Activated CD4-positive, alpha-beta T cell treated with anti-CD3 and anti-CD28 coated beads, Interleukin-2, amount 50 U/mL, for 16 hours (primary cell): Measurements from ENCODE around the gene ISG20.

Experiments used
- DNase-seq: peaks from one replicate; pipeline ENCODE4 v3.0.0-alpha.2; 2020

ISG20 gene

DNA sequence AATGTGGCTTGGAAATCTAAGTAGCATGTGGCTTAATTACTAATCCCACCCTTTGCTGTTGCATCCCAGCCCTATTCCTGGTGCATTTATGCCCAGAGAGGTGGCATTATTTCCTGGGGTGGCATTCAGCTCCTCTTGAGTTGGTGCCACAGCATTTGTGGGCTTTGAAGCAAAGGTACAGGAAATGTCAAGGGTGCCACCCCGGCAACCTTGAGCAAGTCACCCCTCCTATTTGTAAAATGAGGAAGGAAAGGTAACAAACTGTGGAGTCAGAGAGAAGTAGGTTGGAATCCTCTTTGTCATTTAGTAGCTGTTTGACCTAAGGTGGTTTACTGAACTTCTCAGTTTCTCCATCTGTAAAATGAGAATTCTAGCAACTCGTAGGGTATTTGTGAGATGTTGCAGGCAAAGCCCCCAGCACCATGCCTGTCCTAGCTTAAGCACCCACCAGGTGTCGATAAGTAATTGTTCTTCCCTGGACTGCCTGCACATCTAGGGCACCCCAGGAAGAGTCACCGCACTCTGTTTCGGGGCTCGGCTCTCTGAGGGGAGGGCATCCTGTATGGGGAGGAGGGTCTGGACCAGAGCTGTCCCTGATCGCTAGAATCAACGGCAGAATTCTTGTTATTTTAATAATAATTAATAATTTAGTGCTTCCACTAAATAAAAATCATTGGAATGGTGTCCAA, 17.1 kb downstream of the ISG20 start:
- DNase-seq: no peak

GRCh38 chr15:88656760-88657221, 18.0 kb downstream of the ISG20 start:
- DNase-seq: no peak

- DNase-seq: no peak
Observed at GRCh38 chr15:88657326-88658069, 18.7 kb downstream of the ISG20 start.

DNA sequence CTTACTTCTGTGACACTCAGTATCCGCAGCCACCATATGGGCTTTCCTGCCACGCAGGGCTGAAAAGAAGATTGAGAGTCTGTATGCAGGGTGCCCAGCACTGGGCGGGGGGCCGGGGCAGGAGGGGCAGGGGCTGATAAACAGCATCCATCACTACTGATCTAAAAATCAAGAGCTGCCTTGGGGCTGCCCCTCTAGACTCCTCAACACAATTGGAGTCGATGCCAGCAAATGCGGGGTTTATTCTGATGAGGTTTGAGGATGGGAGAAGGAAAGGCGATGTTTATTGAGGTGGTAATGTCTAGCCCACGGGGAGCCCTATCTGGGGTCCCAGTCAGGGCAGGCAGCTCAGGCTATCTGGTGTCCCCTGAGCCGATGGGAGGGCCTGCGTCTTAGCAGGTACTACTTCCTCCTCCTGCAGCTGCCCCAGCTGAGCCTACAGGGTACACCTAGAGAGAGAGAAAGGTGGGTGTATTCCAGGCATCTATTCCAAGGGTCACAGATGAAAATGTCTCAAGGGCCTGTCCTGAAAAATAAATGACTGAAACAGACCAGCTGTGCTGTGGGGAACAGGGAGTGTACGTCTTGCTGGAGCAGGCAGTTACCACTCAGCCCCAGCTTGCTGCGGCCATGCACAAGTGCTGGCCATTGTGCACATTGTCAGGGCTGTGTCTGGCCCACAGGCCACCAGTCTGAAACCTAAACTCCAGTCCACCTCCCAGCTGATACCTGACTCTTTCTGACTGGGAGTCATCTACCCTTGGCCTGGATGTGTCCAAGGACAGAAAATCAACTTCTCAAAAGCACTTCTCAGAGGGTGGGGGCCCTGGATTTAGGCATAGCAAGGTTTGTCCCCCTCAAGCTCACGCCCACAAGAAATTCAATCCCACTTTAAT, 19.5 kb downstream of the ISG20 start:
- no peak for DNase-seq

DNA sequence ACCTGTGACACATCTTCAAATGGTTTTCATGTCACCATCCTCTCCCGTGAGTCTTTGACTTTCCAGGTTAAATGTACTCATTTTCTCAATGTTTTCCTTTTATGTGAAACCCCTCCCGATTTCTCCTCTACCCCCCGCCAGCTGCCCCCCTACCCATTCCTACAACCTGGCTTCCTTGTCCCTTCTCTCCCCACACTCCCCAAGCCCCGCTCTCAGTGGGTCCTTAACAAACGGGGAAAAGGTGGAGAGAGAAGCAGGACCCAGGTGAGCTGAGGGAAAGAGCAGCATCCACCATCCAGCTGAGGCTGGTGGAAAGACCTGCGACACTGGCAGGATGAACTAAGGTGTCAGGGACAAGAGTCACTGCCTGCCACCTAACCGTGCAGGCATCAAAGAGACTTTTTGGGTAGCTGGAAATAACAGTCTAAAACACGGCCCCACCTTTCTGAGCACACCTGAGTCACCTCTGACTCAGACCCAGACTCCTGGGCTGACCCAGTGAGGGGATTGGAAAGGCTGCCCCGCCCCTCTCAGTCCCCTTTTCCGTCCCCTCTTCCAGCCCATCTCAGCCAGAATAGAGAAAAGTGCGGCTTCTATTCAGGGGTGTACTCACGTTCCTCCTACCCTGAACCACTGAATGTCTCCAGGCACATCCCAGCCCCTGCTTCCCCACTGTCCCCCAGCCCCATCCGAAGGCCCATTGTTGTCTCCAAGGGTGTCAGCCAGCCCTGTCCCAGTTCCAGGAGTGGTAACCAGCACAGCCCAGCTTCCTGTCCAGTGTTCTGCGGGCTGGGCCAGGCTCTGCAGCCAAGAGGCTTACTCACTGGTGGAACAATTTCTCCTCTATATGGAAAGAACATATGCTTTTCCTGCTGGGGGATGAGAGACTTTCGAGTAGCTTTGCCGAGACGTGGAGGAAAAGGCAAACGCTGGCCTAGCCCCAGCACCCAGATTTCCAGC, 20.4 kb downstream of the ISG20 start:
- DNase-seq: no peak

DNA sequence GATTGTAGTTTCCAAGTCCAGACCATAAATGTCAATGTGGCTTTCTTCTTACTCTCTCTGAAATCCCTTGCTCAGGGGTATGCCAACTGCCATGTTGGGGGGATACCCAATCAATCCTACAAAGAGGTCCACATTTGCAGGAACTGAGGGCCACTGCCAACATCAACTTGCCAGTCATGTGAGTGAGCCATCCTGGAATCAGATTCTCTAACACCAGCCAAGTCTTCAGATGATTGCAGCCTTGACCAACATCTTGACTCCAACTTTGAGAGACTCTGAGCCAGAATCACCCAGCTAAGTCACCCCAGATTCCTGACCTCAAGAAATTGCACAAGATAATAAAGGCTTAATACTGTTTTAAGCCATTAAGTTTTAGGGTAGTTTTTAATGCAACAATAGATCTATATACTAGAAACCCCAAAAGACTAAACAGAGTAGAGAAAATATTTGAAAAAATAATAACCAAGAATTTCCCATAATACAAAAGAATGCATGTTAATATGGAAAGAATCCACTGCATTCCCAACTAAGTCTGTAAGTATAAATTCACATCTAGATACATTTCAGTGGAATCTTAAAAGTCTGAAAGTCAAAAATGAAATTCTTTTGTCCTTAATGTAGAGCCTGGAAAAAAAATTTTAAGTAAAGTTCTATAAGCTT, 22.4 kb downstream of the ISG20 start:
- no peak for DNase-seq

GRCh38 chr15:88661761-88662556, 23.1 kb downstream of the ISG20 start:
- DNase-seq: no peak

DNA sequence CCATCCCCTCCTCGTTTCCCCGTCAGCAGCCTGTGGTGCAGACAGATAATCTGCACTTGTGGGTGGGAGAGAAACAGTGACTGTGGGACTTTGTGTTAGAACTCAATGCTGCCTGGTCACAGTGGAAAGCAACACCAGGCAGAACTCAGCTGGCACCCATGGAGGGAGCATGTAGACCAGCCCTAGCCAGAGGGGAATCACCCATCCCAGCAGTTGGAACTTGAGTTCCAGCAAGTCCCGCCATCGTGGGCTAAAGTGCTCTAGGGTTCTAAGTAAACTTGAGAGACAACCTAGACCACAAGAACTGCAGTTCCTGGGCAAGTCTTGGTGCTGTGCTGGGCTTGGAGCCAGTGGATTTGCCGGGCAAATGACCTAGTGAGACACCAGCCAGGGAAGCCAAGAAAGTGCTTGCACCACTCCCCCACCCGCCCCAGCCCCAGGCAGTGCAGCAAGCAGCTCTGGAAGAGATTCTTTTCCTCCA, 24.4 kb downstream of the ISG20 start:
- no peak for DNase-seq

- peak; percentile 21 for DNase-seq
Observed at GRCh38 chr15:88664151-88664778, 25.4 kb downstream of the ISG20 start.

DNA sequence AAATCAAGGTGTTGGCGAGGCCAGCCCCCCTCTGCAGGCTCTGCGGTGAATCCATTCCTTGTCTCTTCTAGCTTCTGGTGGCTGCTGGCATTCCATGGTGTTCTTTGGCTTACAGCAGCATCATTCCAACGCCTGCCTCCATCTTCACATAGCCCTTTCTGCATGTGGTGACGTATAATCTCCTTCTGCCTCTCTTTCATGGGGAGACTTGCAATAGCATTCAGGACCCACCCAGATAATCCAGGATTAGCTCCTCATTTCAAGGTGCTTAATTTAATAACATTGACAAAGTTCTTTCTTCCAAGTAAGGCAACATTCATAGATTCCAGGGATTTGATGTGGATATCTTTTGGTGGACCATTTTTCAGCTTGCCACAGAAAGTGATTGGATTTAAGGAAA, 35.8 kb downstream of the ISG20 start:
- DNase-seq: no peak

DNA sequence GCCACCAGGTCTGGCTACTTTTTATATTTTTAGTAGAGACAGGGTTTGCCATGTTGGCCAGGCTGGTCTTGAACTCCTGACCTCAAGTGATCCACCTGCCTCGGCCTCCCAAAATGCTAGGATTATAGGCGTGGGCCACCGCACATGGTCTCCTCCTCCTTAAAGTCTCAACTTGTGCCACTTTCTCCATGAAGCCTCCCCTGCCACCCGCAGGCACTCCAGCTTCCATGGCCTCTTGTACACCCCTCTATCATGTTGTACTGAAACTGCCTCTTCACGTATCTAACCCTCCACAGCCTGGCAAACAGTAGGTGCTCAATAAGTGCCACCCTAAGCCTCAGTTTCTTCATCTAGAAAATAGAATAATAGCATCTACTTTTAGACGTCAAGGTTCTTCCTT, 39.9 kb downstream of the ISG20 start:
- DNase-seq: no peak

- DNase-seq: no peak
Observed at GRCh38 chr15:88680241-88681001, 41.6 kb downstream of the ISG20 start.

DNA sequence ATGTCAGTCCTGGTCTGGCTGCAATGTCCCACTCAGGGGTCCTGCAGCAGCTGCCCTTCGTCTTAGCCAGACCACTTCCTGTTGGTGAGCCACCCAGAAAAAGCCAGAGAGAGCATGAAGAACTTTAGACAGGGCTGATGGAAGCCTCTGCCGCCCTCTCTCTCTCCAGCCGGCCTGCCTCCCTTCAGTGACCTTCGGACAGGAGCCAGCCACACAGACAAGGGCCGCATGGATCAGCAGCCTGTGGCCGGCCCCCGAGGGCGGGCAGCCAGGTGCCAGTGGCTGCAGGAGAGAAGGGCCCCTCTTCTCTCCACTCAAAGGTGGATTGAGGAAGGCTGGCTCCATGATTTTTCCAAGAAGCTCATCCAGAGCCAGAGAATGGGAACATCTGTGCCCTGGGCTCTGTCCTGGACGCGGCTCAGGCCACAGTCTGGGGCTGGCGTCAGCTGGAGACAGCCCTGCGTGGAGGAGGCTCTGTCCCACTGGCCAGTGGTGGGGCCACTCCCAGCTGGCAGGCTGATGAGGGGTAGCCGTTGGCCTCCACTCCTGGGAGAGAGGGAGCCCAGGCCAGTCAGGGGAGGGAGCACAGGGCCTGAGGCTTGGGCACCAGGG, 42.9 kb downstream of the ISG20 start:
- no peak for DNase-seq

- DNase-seq: no peak
Observed at GRCh38 chr15:88684345-88684744, 45.5 kb downstream of the ISG20 start.

DNA sequence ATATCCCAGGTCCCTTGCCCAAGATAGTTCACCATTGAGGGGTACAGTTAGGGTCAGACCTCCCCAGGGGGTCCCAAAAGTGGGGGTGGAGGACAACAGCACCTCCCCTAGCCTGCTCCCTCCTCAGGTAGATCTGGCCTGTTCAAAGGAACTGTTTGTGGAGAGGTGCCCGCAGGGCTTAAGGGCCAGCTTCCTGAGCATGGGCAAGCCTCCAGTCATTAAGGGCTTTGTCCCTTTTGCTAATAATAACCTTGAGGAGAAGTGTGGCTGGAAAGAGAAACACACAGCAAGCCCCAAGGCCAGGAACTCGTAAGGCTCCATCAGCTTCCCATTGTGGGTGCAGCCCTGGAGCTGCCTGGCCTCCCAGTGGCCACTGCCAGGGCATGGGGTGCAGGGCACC, 47.4 kb downstream of the ISG20 start:
- no peak for DNase-seq

DNA sequence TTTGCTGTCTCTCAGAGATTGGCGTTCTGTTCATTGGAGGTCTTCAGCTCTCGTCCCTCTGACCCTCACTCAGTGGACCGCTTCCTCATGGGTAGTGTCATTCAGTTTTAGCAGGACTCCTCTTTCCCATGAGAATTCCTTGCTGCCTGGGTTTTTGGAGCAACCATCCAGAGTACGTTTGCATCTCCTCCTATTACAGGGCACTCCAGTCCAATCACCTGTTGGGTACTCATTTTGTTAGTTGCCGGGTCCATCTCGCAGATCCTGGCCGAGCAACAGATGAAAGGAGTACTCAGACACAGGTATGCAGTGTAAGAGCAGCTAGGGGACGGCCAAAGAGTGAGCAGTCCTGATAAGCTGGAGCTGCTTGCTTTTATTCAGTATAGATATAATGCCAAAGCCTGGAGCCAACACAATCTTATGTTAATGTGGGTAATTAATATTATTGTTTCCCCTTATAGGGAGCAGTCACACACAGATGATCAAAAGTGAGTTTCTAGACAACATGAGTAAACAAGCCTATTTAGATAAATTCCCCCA, 49.6 kb downstream of the ISG20 start:
- DNase-seq: no peak

DNA sequence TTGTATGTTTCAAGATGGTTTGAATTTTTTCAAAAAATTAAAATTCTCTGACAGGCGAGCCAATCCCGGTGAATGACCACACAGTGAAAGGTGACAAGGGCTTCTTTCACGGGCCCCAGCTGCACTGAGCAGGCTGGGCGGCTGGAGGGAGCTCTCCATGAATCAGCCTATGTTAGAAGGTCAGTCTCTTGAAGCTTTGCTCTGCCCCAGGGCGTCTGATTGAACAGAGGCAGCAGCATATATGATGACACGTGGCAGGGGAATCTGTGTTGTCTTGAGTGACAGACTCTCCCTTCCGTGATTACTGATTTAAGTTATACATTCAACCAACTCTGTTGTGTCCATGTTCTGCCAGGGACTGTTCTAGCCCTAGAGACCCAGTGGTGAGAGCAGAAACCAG, 51.5 kb downstream of the ISG20 start:
- no peak for DNase-seq

DNA sequence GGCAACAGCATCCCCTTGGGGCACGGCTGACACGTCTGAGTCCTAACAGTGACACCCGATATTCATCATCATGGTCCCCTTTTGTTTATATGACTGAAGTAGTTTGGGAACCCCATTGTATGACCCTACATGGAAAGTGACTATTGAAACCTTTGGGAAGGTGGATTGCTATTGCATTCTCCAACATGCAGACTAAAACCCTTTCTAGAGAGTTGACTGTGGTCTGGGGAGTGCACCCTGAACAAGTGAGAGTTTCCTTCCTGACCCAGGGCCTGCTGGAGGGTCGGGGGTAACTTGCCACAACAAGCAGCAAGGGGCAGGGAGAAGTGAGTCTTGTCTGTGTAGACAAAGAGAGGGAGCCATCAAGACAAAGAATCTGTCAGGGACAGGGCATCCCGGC, 54.4 kb downstream of the ISG20 start:
- no peak for DNase-seq

GRCh38 chr15:88695101-88695500, 56.3 kb downstream of the ISG20 start:
- no peak for DNase-seq
